HG02938 (cell line): ENCODE data around the gene TRIM42.

Source experiments
- ATAC-seq: cut with Tn5 transposase; IDR thresholded peaks from one replicate; pipeline ENCODE4 v1.9.1; 2021; ENCODE audit warnings: mild to moderate bottlenecking, moderate library complexity; ENCODE audit not compliant: unreplicated experiment

Gene TRIM42

GRCh38 chr3:140677764-140678163, at the start of gene TRIM42:
TSS of gene TRIM42 (plus strand) at chr3:140678064. CDS start at chr3:140678230, 166 bp downstream.
- no peak for ATAC-seq

DNA sequence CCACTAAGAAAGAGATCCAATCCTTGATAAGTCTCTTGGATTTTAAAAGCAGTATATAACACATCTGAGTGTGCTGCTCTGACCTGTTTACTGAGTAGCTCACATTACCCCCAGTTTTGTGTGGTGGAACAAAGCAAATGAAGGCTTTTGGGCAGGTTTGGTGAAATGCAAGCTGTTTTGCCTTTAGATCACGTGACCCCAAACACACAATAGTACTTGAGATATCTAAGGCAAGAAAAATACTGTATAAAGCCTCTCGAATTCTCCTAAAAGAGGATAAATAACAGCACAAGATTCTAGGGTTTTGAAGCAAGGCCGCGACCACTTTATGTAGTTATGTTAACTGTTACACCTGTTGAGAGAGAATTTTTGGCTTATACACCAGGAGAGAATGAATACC, 49.3 kb upstream of the TRIM42 start:
- no peak for ATAC-seq

- no peak for ATAC-seq
Measured at GRCh38 chr3:140629357-140630137, 48.3 kb upstream of the TRIM42 start.

GRCh38 chr3:140630366-140630765, 47.5 kb upstream of the TRIM42 start:
- ATAC-seq: no peak

GRCh38 chr3:140630866-140631265, 47.0 kb upstream of the TRIM42 start:
- ATAC-seq: no peak

- ATAC-seq: no peak
Measured at GRCh38 chr3:140635276-140635675, 42.6 kb upstream of the TRIM42 start.

DNA sequence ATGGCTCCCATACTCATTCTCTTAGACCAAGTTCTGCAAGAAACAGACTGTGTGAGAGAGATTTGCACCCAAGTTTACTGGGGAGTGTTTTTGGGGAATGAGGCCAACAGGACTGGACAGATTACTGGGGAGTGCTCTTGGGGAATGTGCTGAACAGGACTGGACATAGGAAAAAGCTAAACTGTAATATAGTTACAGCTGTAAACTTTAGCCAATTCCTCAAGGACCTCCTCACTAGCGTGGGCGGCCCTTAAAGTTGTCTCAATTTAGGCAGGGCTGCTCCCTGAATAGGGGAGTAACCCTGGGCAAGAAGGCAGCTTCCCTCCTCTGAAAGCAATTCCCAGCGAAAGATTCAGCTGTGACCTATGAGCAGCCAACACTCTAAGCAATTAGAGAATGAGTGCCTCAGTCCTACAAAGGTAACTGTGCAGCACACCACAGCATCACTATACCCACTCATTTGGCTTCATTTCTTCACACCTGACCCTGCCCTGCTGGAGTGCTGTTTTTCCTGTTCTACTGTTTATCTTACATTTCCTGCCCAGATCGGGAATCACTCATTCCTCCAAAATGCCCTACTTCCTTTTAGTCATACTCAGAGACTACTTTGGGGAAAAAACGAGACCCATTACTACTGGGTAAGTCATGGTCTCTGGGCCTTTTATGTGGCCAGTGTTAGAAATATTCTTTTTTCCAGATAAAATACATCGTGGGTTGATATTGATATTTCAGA, 41.3 kb upstream of the TRIM42 start:
- no peak for ATAC-seq

DNA sequence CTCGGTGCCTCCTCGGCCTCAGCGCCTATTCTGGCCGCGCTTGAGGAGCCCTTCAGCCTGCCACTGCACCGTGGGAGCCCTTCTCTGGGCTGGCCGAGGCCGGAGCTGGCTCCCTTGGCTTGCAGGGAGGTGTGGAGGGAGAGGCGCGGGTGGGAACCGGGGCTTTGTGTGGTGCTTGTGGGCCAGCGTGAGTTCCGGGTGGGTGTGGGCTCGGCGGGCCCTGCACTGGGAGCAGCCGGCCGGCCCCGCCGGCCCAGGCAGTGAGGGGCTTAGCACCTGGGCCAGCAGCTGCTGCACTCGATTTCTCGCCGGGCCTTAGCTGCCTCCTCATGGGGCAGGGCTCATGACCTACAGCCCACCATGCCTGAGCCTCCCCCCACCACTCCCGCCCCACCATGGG, 26.6 kb upstream of the TRIM42 start:
- no peak for ATAC-seq

DNA sequence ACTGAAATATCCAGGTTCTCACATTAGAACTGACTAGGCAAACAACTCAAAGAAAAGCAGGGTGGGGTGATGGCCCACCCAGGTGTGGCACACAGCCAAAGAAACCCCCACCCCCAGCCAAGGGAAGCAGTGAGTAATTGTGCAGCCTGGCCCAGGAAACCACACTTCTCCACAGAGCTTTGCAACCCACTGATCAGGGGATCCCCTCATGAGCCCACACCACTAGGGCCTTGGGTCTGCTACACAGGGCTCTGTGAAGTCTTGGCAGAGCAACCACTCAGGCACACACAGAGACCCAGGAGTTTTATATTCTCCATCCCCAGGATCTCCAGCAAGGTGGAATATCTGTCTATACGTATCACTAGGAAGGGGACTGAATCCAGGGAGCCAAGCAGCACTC, 22.2 kb upstream of the TRIM42 start:
- ATAC-seq: no peak

DNA sequence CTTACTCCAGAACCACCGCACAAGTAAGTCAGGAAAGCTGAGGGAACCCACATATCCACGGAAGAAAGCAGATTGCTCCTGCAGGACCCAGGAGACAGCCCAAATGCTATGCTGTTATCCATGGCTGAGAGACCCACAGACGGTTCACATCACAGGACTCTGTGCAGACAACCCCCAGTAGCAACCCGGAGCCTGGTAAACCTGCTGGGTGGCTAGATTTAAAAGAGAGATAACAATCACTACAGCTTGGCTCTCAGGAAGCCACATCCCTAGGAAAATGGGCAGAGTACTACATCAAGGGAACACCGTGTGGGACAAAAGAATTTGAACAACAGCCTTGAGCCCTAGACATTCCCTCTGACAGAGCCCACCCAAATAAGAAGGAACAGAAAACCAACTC, 13.8 kb upstream of the TRIM42 start:
- no peak for ATAC-seq

DNA sequence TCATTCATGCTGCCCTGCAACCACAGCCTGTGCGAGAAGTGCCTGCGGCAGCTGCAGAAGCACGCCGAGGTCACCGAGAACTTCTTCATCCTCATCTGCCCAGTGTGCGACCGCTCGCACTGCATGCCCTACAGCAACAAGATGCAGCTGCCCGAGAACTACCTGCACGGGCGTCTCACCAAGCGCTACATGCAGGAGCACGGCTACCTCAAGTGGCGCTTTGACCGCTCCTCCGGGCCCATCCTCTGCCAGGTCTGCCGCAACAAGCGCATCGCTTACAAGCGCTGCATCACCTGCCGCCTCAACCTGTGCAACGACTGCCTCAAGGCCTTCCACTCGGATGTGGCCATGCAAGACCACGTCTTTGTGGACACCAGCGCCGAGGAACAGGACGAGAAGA, 4.7 kb downstream of the TRIM42 start:
- ATAC-seq: no peak

- no peak for ATAC-seq
Measured at GRCh38 chr3:140686128-140686527, 8.3 kb downstream of the TRIM42 start.

DNA sequence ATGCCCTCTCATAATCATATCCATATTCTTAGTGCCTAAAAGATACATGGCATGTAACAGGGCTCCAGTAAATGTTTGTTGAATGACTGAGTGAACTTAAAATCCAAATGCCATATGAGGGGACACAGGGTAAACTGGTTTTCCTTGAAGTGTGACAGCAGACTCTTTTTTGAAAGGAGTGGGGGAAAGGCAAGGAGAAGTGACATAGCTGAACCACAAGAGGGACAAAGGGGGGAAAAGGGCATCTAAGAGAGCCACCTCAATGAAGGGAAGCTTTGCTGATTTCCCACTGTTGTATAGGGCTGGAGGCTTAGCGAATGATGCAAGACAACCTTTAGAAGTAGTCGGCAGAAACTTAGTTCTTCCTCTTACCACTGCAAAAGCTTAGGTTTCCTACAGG, 9.1 kb downstream of the TRIM42 start:
- ATAC-seq: no peak

- ATAC-seq: no peak
Measured at GRCh38 chr3:140695361-140696061, 17.6 kb downstream of the TRIM42 start.

DNA sequence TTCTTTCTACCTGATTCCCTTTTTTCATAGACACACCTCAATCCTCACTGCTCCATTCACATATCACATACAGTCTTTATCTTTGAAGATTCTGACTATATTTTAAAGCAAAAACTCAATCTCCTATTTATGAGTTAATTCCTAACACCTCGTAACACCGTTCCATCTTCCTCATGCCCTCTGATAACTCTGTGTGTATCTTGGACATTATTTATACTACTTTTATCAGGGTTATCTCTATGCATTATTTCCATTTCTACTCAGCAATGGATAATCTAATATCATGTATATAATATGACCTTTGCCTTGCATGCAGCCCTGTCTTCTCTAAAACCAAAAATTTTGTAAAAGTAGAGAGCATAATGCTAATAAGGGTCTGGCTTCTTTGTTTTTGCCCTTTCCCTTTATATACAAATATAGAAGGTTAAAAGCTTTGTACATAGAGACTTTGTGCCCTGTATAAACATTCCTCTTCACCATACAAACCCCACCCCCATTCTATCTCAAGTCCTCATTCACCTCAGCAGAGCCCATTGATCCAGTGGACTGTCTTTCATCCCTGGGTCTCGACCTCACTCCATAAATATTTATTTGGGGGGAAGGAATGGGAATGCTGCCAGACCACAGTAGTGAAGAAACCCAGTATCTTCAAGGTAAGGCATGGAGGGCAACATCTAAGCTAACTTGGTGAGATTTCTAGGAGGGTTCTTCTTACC, 21.8 kb downstream of the TRIM42 start:
- no peak for ATAC-seq

DNA sequence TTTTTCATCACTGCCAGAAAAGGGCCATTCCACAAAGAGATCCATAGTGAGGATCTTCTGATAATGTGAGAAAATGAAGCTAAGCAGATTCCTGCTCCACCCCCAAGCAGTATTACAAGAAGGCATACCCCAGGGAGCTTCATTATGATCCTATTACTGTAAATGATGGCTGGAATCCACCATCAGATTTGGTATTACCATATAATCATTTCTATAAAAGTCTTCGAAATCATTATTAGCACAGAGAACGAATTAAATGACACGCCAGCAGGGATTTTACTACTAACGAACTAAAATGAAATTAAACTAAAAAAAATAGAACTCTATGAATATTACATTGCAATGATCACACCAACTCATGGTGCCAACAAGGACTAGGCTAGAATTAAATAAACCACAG, 24.4 kb downstream of the TRIM42 start:
- no peak for ATAC-seq

DNA sequence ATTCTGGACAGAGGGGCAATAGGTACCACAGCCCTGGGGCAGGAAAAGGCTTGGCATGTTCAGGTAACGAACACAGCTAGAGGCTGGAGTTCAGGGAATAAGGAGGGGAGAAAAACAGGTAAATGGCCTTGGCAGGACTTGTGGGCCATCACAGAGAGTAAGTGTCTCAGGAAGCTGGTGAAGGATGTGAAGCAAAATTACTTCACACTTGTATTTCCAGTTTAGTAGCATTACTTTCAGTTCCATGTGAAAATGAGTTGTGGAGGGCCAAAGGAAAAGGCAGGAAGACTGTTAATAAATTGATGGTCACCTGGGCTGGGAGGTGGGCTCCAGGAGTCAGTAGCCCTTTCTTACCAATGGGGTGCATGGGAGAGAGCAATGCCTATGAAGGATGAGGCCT, 25.6 kb downstream of the TRIM42 start:
- no peak for ATAC-seq

DNA sequence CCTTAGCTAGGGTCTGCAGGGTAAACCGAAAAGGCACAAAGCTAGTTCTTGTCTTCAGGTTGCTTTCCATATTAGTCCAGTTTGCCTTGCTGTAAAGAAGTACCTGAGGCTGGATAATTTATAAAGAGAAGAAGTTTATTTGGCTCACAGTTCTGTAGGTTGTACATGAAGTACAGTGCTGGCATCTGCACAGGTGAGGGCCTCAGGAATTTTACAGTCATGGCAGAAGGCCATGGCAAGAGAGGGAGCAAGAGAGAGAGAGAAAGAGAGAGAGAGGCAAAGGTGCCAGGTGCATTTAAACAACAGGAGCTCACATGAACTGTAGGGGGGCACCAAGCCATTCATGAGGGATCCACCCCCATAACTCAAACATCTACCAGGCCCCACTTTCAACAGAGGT, 26.9 kb downstream of the TRIM42 start:
- no peak for ATAC-seq

- ATAC-seq: no peak
Measured at GRCh38 chr3:140705954-140706353, 28.1 kb downstream of the TRIM42 start.

DNA sequence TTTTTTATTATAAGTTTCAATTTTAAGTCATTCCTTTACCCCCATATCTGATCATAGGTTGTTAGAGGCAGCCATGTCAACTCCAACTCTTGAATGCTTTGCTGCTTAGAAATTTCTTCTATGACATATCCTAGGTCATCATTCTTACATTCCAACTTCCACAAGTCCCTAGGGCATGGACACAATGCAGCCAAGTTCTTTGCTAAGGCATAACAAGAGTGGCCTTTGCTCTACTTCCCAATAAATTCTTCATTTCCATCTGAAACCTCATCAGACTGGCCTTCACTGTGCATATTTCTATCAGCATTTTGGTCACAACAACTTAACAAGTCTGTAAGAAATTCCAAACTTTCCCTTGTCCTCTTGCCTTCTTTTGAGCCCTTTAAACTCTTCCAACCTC, 28.5 kb downstream of the TRIM42 start:
- no peak for ATAC-seq

- no peak for ATAC-seq
Measured at GRCh38 chr3:140708815-140709214, 31.0 kb downstream of the TRIM42 start.
